Astrocyte (in vitro differentiated cells and primary cell): ENCODE results near the gene DDX17.

Experiments
- CTCF ChIP-seq: IDR thresholded peaks from 2 replicates; pipeline ENCODE4 v1.5.1; 2011; ENCODE audit warnings: low read depth, mild to moderate bottlenecking, inconsistent platforms, low read length, moderate library complexity; ENCODE audit not compliant: insufficient read depth
- EZH2 ChIP-seq: IDR thresholded peaks from 2 replicates; pipeline ENCODE4 v1.6.1; 2012; ENCODE audit warnings: mild to moderate bottlenecking, low read length, inconsistent platforms; ENCODE audit not compliant: insufficient read depth

- no peak for TF ChIP-seq CTCF
- TF ChIP-seq EZH2 = no peak
Observed at GRCh38 chr22:38435010-38435409, 71.1 kb downstream of the DDX17 start.
